A172 (cell line): ENCODE data around the gene ZNF142. TPM values are rescaled to one million over a fixed set of nuclear protein-coding genes. Genes with fewer than 3 reads are reported as not detected.

ENCODE experiments used
- DNase-seq: peaks from one replicate; pipeline ENCODE4 v3.0.0-alpha.2; 2015; ENCODE audit warnings: low spot score
- total RNA-seq: library from RNA; depleted of rRNA; stranded (reverse); fragments of >200 nt; shearing (Covaris generic); gene quantifications from 2 replicates; pipeline ENCODE4 v1.2.3, GENCODE V29; 2014; rRNA removed

ZNF142 gene
- total RNA-seq, result 14.1 and 18.3 TPM in 2 replicates

- DNase-seq, result peak; percentile 87
Observed at GRCh38 chr2:218659258-218659987, at the start of gene ZNF142, which contains the start of gene BCS1L. TSS of gene ZNF142 (minus strand) at chr2:218659623. CDS start at chr2:218656429, 3,194 bp downstream. TSS of gene BCS1L (plus strand) at chr2:218659683. CDS start at chr2:218660988, 1,305 bp downstream.

- no peak for DNase-seq
Observed at GRCh38 chr2:218708086-218708485, 48.7 kb upstream of the ZNF142 start.

- DNase-seq, result no peak
Observed at GRCh38 chr2:218703341-218703740, 43.9 kb upstream of the ZNF142 start.

- no peak for DNase-seq
Observed at GRCh38 chr2:218701806-218702205, 42.4 kb upstream of the ZNF142 start.

GRCh38 chr2:218698885-218699284 is 39.5 kb upstream of the ZNF142 start:
- no peak for DNase-seq

- DNase-seq, result no peak
Observed at GRCh38 chr2:218694405-218695145, 35.2 kb upstream of the ZNF142 start.

- DNase-seq, result peak; percentile 47
Observed at GRCh38 chr2:218691234-218691633, 31.8 kb upstream of the ZNF142 start.

GRCh38 chr2:218687400-218688060 is 28.1 kb upstream of the ZNF142 start:
- DNase-seq, result peak; percentile 88

- no peak for DNase-seq
Observed at GRCh38 chr2:218680061-218680460, 20.6 kb upstream of the ZNF142 start.

GRCh38 chr2:218679119-218679518 is 19.7 kb upstream of the ZNF142 start:
- peak; percentile 84 for DNase-seq

GRCh38 chr2:218671654-218672566 is 12.5 kb upstream of the ZNF142 start, which contains the start of the genes RNF25 and STK36:
TSS of gene RNF25 (minus strand) at chr2:218672002. CDS start at chr2:218671970, 32 bp downstream.
TSS of gene STK36 (plus strand) at chr2:218672086. CDS start at chr2:218672830, 744 bp downstream.
- DNase-seq, result peak; percentile 94

- DNase-seq, result peak; percentile 30
Observed at GRCh38 chr2:218671097-218671653, 11.8 kb upstream of the ZNF142 start.

GRCh38 chr2:218664653-218665052 is 5.2 kb upstream of the ZNF142 start:
- DNase-seq, result no peak

GRCh38 chr2:218663901-218664300 is 4.5 kb upstream of the ZNF142 start:
- DNase-seq, result no peak

- DNase-seq, result no peak
Observed at GRCh38 chr2:218662827-218663226, 3.4 kb upstream of the ZNF142 start.

GRCh38 chr2:218662377-218662776 is 3.0 kb upstream of the ZNF142 start:
- DNase-seq, result no peak

- DNase-seq, result no peak
Observed at GRCh38 chr2:218659988-218660358, 550 bp upstream of the ZNF142 start.

- peak; percentile 52 for DNase-seq
Observed at GRCh38 chr2:218658671-218659257, 659 bp downstream of the ZNF142 start.

- no peak for DNase-seq
Observed at GRCh38 chr2:218655751-218656150, 3.7 kb downstream of the ZNF142 start.

GRCh38 chr2:218648787-218649100 is 10.7 kb downstream of the ZNF142 start:
- DNase-seq, result no peak
